ENCODE results near the gene MGAT5. TPM values are rescaled to one million over a fixed set of nuclear protein-coding genes. Genes with fewer than 3 reads are reported as not detected.

Gene MGAT5
- polyA plus RNA-seq, 6 donors from 2014 or later = 9.7 to 41.3 (median 29.6) TPM

- H3K27ac Mint-ChIP-seq = peak overlapping the region in 5 of 6 donors; percentile 15 to 76 (median 67)
- H3K9me3 Mint-ChIP-seq = no peaks in the 10 kb centered on the region
- DNase-seq (no peak), ATAC-seq (ENCODE audit: low read depth in 2 of 2) (no peak)
- peaks cover 29 to 35% (median 30%) of the 10 kb centered on the region in 3 donors for H3K4me1 Mint-ChIP-seq
- no peaks in the 10 kb centered on the region for H3K27me3 Mint-ChIP-seq
- peaks cover 35 to 39% of the 10 kb centered on the region in 2 donors for H3K36me3 Mint-ChIP-seq
- H3K4me3 Mint-ChIP-seq = no peak overlapping the region
Measured at GRCh38 chr2:134344954-134345697, 91.3 kb downstream of the MGAT5 start.

- no peak for DNase-seq
- Mint-ChIP-seq H3K27me3 (no peaks in the 10 kb centered on the region), H3K4me3 (no peak overlapping the region), H3K27ac (peak overlapping the region in 2 of 6 donors; percentile 49 to 75), H3K4me1 (peaks cover 27 to 29% (median 28%) of the 10 kb centered on the region in 3 donors), H3K36me3 (peaks cover 41 to 50% of the 10 kb centered on the region in 2 donors), H3K9me3 (no peaks in the 10 kb centered on the region)
- ATAC-seq (ENCODE audit: low read depth in 2 of 2) = no peak
Measured at GRCh38 chr2:134346141-134346540, 92.3 kb downstream of the MGAT5 start.

- DNase-seq = no peak
Measured at GRCh38 chr2:134347756-134348155, 93.9 kb downstream of the MGAT5 start.

GRCh38 chr2:134348239-134348638 is 94.4 kb downstream of the MGAT5 start:
- H3K9me3 Mint-ChIP-seq = peaks cover 0 to 3% (median 0%) of the 10 kb centered on the region in 7 donors
- H3K4me1 Mint-ChIP-seq = peaks cover 29 to 32% (median 30%) of the 10 kb centered on the region in 3 donors
- H3K27me3 Mint-ChIP-seq = no peaks in the 10 kb centered on the region
- DNase-seq = no peak
- H3K4me3 Mint-ChIP-seq = no peak overlapping the region
- peak overlapping the region in 4 of 6 donors; percentile 49 to 87 (median 62) for H3K27ac Mint-ChIP-seq
- peaks cover 54 to 57% of the 10 kb centered on the region in 2 donors for H3K36me3 Mint-ChIP-seq
- ATAC-seq (ENCODE audit: low read depth in 2 of 2) = no peak

More at GRCh38 chr2:134347756-134348155, 93.9 kb downstream of the MGAT5 start:
- Mint-ChIP-seq H3K4me1 (peaks cover 31 to 35% (median 35%) of the 10 kb centered on the region in 3 donors), H3K4me3 (no peak overlapping the region), H3K27ac (peak overlapping the region in 4 of 6 donors; percentile 44 to 75 (median 70)), H3K9me3 (peaks cover 0 to 3% (median 0%) of the 10 kb centered on the region in 7 donors), H3K27me3 (no peaks in the 10 kb centered on the region), H3K36me3 (peaks cover 54% of the 10 kb centered on the region in 2 donors)
- no peak for ATAC-seq (ENCODE audit: low read depth in 2 of 2)

GRCh38 chr2:134348760-134349159 is 94.9 kb downstream of the MGAT5 start:
- no peak for DNase-seq
- Mint-ChIP-seq H3K27me3 (no peaks in the 10 kb centered on the region), H3K27ac (peak overlapping the region in 3 of 6 donors; percentile 49 to 87 (median 75)), H3K4me1 (peaks cover 25 to 28% (median 27%) of the 10 kb centered on the region in 3 donors), H3K36me3 (peaks cover 54 to 59% of the 10 kb centered on the region in 2 donors), H3K4me3 (no peak overlapping the region), H3K9me3 (peaks cover 0 to 3% (median 0%) of the 10 kb centered on the region in 7 donors)
- ATAC-seq (ENCODE audit: low read depth in 2 of 2) = no peak

- ATAC-seq (ENCODE audit: low read depth in 2 of 2) = no peak
Measured at GRCh38 chr2:134351016-134351415, 97.1 kb downstream of the MGAT5 start.

GRCh38 chr2:134351899-134352298 is 98.0 kb downstream of the MGAT5 start:
- DNase-seq (no peak), ATAC-seq (ENCODE audit: low read depth in 2 of 2) (no peak)
- peaks cover 63 to 64% of the 10 kb centered on the region in 2 donors for H3K36me3 Mint-ChIP-seq
- H3K27me3 Mint-ChIP-seq = no peaks in the 10 kb centered on the region
- peak overlapping the region in 1 of 8 donors; percentile 40 for H3K4me3 Mint-ChIP-seq
- H3K4me1 Mint-ChIP-seq = peaks cover 23 to 29% (median 26%) of the 10 kb centered on the region in 3 donors
- peak overlapping the region in 4 of 6 donors; percentile 30 to 78 (median 52) for H3K27ac Mint-ChIP-seq
- peaks cover 0 to 3% (median 0%) of the 10 kb centered on the region in 7 donors for H3K9me3 Mint-ChIP-seq

More at GRCh38 chr2:134351016-134351415, 97.1 kb downstream of the MGAT5 start:
- Mint-ChIP-seq H3K27ac (peak overlapping the region in 4 of 6 donors; percentile 39 to 78 (median 62)), H3K27me3 (no peaks in the 10 kb centered on the region), H3K9me3 (peaks cover 0 to 3% (median 0%) of the 10 kb centered on the region in 7 donors), H3K4me3 (peak overlapping the region in 1 of 8 donors; percentile 30), H3K4me1 (peaks cover 21 to 23% (median 22%) of the 10 kb centered on the region in 3 donors), H3K36me3 (peaks cover 63 to 64% of the 10 kb centered on the region in 2 donors)
- DNase-seq = no peak

GRCh38 chr2:134352844-134353243 is 99.0 kb downstream of the MGAT5 start:
- peaks cover 0 to 3% (median 0%) of the 10 kb centered on the region in 7 donors for H3K9me3 Mint-ChIP-seq
- peaks cover 64 to 65% of the 10 kb centered on the region in 2 donors for H3K36me3 Mint-ChIP-seq
- no peak for ATAC-seq (ENCODE audit: low read depth in 2 of 2)

GRCh38 chr2:134354611-134355010 is 100.7 kb downstream of the MGAT5 start:
- H3K4me3 Mint-ChIP-seq = no peak overlapping the region
- peaks cover 20 to 31% (median 24%) of the 10 kb centered on the region in 3 donors for H3K4me1 Mint-ChIP-seq
- peaks cover 59 to 65% of the 10 kb centered on the region in 2 donors for H3K36me3 Mint-ChIP-seq
- peak overlapping the region in 4 of 6 donors; percentile 5 to 84 (median 78) for H3K27ac Mint-ChIP-seq
- ATAC-seq (ENCODE audit: low read depth in 2 of 2) = no peak
- no peak for DNase-seq
- no peaks in the 10 kb centered on the region for H3K27me3 Mint-ChIP-seq
- peaks cover 0 to 3% (median 0%) of the 10 kb centered on the region in 7 donors for H3K9me3 Mint-ChIP-seq

More at GRCh38 chr2:134352844-134353243, 99.0 kb downstream of the MGAT5 start:
- DNase-seq = no peak
- Mint-ChIP-seq H3K27ac (peak overlapping the region in 3 of 6 donors; percentile 20 to 78 (median 56)), H3K4me1 (peaks cover 24 to 31% (median 24%) of the 10 kb centered on the region in 3 donors), H3K27me3 (no peaks in the 10 kb centered on the region), H3K4me3 (no peak overlapping the region)

- Mint-ChIP-seq H3K4me1 (peaks cover 8 to 19% (median 14%) of the 10 kb centered on the region in 3 donors), H3K9me3 (no peaks in the 10 kb centered on the region), H3K27me3 (no peaks in the 10 kb centered on the region), H3K4me3 (no peak overlapping the region), H3K36me3 (peaks cover 40 to 42% of the 10 kb centered on the region in 2 donors), H3K27ac (peak overlapping the region in 3 of 6 donors; percentile 5 to 31 (median 12))
- ATAC-seq (ENCODE audit: low read depth in 2 of 2) (no peak), DNase-seq (no peak)
Measured at GRCh38 chr2:134357814-134358213, 103.9 kb downstream of the MGAT5 start.

- ATAC-seq (ENCODE audit: low read depth in 2 of 2) (no peak), DNase-seq (no peak)
- H3K9me3 Mint-ChIP-seq = no peaks in the 10 kb centered on the region
- no peaks in the 10 kb centered on the region for H3K27me3 Mint-ChIP-seq
- no peak overlapping the region for H3K4me3 Mint-ChIP-seq
- peaks cover 27 to 38% of the 10 kb centered on the region in 2 donors for H3K36me3 Mint-ChIP-seq
- peaks cover 14 to 17% (median 14%) of the 10 kb centered on the region in 3 donors for H3K4me1 Mint-ChIP-seq
- peak overlapping the region in 3 of 6 donors; percentile 22 to 70 (median 31) for H3K27ac Mint-ChIP-seq
Measured at GRCh38 chr2:134359367-134360081, 105.7 kb downstream of the MGAT5 start.

- H3K27me3 Mint-ChIP-seq = no peaks in the 10 kb centered on the region
- ATAC-seq (ENCODE audit: low read depth in 2 of 2) (no peak), DNase-seq (no peak)
- H3K4me1 Mint-ChIP-seq = peaks cover 11 to 19% (median 17%) of the 10 kb centered on the region in 3 donors
- peaks cover 13 to 30% of the 10 kb centered on the region in 2 donors for H3K36me3 Mint-ChIP-seq
- H3K27ac Mint-ChIP-seq = peak overlapping the region in 5 of 6 donors; percentile 45 to 90 (median 57)
- H3K9me3 Mint-ChIP-seq = no peaks in the 10 kb centered on the region
- H3K4me3 Mint-ChIP-seq = no peak overlapping the region
Measured at GRCh38 chr2:134360745-134361487, 107.0 kb downstream of the MGAT5 start.
